Fibroblast of skin of left quadriceps (primary cell): ENCODE results near the gene SLC5A2.
"Not testable (repeated sequence)": the region's sequence is repeated elsewhere in the genome, so short reads cannot be mapped to it uniquely, and the experiment has no call there.

Experiments used
- DNase-seq, 2 experiments: peaks; one replicate each; pipeline ENCODE4 v3.0.0-alpha.2; 2013; ENCODE audit warnings: low read depth in 2 of 2

SLC5A2 gene

GRCh38 chr16:31496670-31497069, 13.7 kb downstream of the SLC5A2 start:
- no peak for DNase-seq

DNA sequence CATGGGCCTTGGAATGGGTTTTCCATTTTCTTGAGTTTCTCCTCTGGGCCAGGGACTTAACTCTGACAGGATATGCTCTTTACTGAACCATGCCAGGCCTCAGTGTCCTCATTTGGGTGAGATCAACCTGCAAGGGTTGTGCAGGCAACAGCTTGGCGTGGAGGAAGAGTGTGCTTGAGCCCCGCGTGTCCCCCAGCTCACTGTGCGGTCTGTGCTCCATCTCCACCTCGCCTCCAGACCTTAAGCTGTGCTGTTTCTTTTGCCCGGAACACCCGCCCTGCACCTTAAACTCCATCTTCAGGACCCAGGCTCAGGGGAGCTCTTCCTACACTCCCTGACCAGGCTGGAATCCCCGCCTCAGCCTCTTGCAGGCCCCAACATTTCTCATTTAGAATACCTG, 15.6 kb downstream of the SLC5A2 start:
- DNase-seq, result no peak

GRCh38 chr16:31499928-31500327, 17.0 kb downstream of the SLC5A2 start:
- no peak for DNase-seq

DNA sequence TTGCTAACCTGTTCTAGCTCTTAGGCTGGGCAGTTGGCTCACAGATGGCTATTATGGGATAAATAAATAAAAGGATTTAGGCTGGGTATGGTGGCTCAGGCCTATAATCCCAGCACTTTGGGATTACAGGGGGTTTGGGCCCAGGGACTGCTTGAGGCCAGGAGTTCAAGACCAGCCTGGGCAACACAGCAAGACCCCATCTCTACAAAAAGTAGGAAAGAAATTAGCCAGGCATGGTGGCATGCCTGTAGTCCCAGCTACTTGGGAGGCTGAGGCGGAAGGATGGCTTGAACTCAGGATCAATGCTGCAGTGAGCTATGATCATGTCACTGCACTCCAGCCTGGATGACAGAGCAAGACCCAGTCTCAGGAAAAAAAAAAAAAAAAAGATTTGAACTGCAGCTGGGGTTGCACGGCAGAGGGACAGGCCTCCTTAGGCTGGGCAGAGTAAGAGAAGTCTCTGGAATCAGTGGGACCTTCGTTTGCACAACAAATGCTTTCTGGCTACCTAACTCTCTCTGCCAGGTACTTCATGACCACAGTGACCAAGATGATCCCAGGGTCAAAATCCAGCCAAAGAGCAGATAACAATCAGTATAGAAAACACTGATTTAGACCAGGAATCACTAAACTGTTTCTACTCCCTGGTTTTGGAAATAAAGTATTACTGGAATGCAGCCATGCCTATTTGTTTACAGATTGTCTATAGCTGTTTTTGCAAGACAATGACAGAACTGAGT, 18.5 kb downstream of the SLC5A2 start:
- no peak for DNase-seq

GRCh38 chr16:31501966-31502348, 19.0 kb downstream of the SLC5A2 start:
- DNase-seq, result no peak

GRCh38 chr16:31502981-31503380, 20.1 kb downstream of the SLC5A2 start:
- no peak for DNase-seq

DNA sequence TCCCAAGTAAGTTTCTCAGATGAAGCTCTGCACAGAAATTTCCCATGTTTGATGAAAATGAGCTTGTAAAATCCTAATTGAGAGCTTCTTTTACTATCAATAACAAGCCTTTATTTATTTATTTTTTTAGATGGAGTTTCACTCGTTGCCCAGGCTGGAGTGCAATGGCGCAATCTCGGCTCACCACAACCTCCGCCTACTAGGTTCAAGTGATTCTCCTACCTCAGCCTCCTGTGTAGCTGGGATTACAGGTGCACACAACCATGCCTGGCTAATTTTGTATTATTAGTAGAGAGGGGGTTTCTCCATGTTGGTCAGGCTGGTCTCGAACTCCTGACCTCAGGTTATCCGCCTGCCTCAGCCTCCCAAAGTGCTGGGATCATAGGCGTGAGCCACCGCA, 20.6 kb downstream of the SLC5A2 start:
- not testable (repeated sequence) for DNase-seq

DNA sequence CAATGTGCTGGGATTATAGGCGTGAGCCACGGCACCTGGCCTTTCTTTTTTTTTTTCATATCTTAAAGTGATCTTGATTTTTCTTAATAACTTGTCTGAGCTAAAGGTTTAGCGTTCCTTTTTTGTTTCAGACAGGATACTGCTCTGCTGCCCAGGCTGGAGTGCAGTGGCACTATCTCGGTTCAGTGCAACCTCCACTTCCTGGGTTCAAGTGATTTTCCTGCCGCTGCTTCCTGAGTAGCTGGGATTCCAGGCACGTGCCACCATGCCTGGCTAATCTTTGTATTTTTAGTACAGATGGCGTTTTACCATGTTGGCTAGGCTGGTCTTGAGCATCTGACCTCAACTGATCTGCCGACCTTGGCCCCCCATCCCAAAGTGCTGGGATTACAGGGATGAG, 21.2 kb downstream of the SLC5A2 start:
- DNase-seq, result no peak

DNA sequence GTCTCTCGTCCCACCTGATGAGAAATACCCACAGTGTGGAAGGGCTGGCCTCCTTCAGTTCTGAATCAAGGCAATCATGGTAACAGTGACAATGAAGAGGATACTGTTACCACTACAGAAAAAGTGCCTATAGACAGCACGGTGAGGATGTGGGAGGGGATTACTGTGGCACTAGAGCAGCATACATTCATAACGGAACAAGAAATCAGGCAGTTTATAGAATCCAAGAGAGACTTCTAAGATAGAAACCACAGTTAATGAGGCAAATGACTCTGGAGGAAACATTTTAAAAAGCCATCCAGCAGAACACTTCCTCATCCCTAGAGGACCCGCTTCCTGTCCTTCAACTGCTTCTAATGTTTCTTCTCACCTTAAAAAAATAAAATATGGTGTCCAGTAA, 22.6 kb downstream of the SLC5A2 start:
- DNase-seq, result no peak

GRCh38 chr16:31507617-31507928, 24.6 kb downstream of the SLC5A2 start:
- no peak for DNase-seq

DNA sequence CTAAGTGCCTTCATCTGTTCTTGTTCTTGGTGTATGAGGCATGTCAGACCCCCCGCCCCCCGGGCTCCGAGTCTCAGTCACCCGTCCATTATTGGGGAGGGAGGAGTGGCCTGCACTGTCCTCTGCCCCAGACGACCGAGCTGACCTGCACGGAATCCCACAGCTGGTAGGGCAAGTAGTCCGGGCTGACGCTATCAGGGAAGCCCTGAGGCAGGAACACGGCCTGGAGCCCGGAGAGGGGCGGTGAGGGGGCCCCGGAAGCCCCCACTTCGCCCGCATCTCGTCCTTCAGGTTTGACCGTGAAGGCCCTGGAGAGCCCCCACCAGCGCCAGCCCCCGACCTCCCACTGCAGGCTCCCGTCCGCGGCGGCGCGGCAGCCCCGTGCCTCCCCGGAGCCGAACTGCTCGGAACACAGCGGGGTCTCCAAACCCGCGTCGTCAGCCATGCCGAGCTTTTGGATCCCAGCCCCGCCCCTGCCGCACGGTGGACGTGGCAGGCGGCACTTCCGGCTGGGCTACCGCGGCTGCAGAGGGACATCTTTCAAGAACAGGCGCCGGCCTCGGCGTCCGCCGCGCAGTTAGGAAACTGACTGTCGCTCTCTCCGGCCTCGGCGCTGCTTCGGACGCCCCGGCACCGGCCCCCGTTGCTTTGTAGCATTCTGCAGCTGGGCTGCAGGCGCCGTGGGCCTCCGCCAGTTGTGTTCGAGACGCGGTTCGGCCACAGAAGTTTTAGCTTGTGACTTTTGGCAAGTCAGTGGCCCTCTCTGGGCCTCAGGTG, 25.2 kb downstream of the SLC5A2 start, which contains the start of gene RUSF1:
Gene RUSF1, minus strand, starts transcription at position 463 of the 777 bp plus-strand sequence. Its CDS starts 18 bp downstream, at position 445.
- peak; percentile 80 to 82 for DNase-seq

DNA sequence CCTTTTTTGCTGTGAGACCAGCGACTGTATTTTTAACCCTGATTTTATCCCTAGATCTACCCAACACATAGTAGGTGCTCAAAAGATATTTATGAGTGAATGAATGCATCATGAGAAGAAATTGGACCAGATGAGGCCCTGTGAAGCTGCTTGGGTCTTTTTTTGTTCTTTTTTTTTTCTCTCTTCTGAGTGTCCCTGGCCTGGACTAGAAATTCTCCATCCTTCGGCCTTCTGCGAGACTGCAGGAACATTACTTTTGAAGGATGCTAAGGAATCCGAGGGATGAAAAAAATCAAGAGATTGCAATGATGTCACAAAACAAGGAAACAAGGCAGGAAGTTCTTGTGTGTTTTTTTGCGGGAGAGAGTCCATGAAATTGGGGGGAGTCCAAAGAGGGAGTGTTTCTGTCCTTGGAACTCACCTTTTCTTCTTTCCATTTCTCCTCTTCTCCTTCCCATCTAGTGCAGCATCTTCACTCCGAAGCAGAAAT, 25.8 kb downstream of the SLC5A2 start:
- DNase-seq, result peak in 1 of 2 experiments; percentile 20

- DNase-seq, result peak; percentile 42 to 45
Measured at GRCh38 chr16:31513126-31513525, 30.2 kb downstream of the SLC5A2 start.

DNA sequence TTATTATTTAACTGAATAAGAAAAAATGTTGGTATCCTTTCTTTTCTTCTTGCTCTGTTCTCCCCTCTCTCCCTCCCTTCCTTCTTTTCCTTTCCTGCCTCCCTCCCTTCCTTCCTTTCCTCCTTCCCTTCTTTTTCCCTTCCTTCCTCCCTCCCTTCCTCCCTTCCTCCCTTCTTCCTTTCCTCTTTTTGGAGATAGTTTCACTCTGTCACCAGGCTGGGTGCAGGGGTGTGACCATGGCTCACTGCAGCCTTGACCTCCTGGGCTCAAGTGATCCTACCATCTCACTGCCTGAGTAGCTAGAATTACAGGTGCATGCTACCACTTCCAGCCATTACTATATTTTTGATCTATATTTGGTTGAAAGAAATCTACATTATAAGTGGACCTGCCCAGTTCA, 31.0 kb downstream of the SLC5A2 start:
- DNase-seq, result no peak

DNA sequence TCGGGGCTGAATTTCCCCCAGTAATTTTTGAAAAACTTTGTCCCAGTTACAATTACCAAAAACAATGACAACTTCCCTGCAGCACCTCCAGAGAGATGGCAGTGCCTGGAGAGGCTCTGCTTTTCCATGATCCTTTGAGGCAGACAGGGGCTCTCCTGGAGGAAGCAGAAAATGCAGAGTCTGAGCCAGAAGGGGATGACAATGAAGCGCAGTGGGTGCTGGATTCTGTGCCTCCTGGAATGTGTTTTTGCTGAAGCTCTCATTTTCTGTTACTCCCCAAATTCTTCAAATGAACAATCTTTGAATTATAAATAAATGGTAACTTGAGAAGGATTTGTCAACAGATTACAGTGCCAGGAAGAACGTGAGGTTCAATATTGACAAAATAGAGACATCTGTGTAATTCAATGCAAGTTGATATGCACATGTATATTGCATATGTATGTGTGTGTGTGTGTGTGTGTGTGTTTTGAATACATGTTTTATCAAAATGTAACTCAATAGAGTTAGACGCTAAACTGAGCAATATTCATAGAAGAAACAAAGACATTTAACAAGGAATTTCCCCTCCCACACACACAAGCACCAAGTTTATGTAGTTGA, 35.0 kb downstream of the SLC5A2 start:
- DNase-seq, result no peak

- no peak for DNase-seq
Measured at GRCh38 chr16:31519759-31520431, 37.0 kb downstream of the SLC5A2 start.

DNA sequence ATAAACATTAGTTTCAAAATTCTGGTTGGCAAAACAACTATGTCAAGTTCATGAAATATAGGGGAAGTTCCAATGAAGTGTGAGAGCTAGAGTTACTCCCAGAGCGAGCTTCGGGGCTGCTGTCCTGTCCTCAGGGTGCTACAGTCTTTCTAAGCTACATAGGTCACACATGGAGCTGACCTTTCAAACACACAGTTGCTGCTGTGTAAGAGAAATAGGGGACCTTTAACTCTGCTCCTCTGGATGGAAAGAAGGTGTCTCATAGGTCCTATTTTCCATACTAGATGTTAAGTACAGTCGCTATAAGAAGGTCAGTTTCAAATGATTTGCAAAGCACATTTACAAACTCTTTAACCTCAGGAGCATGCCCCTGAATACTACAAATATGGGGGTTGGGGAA, 38.4 kb downstream of the SLC5A2 start:
- no peak for DNase-seq

GRCh38 chr16:31522071-31522470, 39.1 kb downstream of the SLC5A2 start:
- DNase-seq, result no peak

DNA sequence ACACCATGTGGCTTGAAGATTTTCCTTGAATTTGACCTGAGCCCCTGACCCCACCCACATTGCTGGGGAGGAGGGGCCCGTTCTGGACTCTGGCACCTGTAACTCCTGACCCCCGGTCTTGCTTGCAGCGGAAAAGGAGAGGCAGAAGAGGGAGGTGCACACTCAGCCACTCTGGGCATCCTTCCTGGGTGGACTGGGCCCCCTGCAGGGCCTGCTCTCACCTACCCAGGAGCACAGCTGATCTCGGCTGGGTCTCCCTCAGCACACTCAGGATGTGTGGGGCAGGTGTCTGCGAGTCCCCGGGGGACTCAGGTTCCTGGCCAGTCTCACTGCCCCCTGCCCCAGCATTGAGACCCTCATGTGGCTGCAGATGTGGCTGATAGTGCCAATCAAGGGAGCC, 40.8 kb downstream of the SLC5A2 start:
- not testable (repeated sequence) for DNase-seq

- DNase-seq, result no peak
Measured at GRCh38 chr16:31525113-31525512, 42.2 kb downstream of the SLC5A2 start.

GRCh38 chr16:31527734-31528274, 44.9 kb downstream of the SLC5A2 start, which contains the start of gene AHSP:
AHSP (plus strand) TSS chr16:31527900; CDS start chr16:31528140, 240 bp downstream.
- no peak for DNase-seq
